ENCODE measurements around the gene SEPHS1.

- TF ChIP-seq CTCF (IDR thresholded peaks at IDR 0.05) (no peak), FOXJ3 (CRISPR knock-in tag; IDR thresholded peaks at IDR 0.05; ENCODE audit: borderline replicate concordance) (no peak), NR2C2 (CRISPR knock-in tag; IDR thresholded peaks at IDR 0.05) (no peak), ATF2 (CRISPR knock-in tag; IDR thresholded peaks at IDR 0.05; ENCODE audit: borderline replicate concordance, low read depth) (no peak), TEAD4 (CRISPR knock-in tag; IDR thresholded peaks at IDR 0.05) (no peak)
Observed at GRCh38 chr10:13268841-13269240, 79.3 kb downstream of the SEPHS1 start.
